SJSA1 (cell line): Measurements from ENCODE around the gene SERPINA6. TPM values are rescaled to one million over a fixed set of nuclear protein-coding genes. Genes with fewer than 3 reads are reported as not detected.

Experiments used
- DNase-seq, 2 experiments: peaks; one replicate each; pipeline ENCODE4 v3.0.0-alpha.2; 2015 to 2020; ENCODE audit warnings: low spot score in 2 of 2, low read depth in 1 of 2
- H3K27ac ChIP-seq: fragments of 250-450 bp; sonication (Bioruptor Pico); 2 replicates; pipeline ENCODE4 v1.5.1; 2020; ENCODE audit warnings: mild to moderate bottlenecking, moderate library complexity
- H3K27me3 ChIP-seq: fragments of 250-450 bp; sonication (Bioruptor Pico); replicated peaks from 2 replicates; pipeline ENCODE4 v1.5.1; 2020; ENCODE audit warnings: mild to moderate bottlenecking, moderate library complexity
- H3K36me3 ChIP-seq: fragments of 250-450 bp; sonication (Bioruptor Pico); 2 replicates; pipeline ENCODE4 v1.5.1; 2020; ENCODE audit warnings: mild to moderate bottlenecking
- H3K4me1 ChIP-seq: fragments of 250-450 bp; sonication (Bioruptor Pico); replicated peaks from 2 replicates; pipeline ENCODE4 v1.6.1; 2021; ENCODE audit warnings: mild to moderate bottlenecking
- H3K4me3 ChIP-seq: fragments of 250-450 bp; sonication (Bioruptor Pico); 2 replicates; pipeline ENCODE4 v1.5.1; 2020; ENCODE audit warnings: mild to moderate bottlenecking
- H3K9me3 ChIP-seq: fragments of 250-450 bp; sonication (Bioruptor Pico); replicated peaks from 2 replicates; pipeline ENCODE4 v1.5.1; 2020; ENCODE audit warnings: mild to moderate bottlenecking
- total RNA-seq: library from RNA; depleted of rRNA; stranded (reverse); fragments of >200 nt; shearing (Covaris generic); gene quantifications from 2 replicates; pipeline ENCODE4 v1.2.3, GENCODE V29; 2014

The SERPINA6 gene
- total RNA-seq, 1 experiment from 2014 or later = not detected

DNA sequence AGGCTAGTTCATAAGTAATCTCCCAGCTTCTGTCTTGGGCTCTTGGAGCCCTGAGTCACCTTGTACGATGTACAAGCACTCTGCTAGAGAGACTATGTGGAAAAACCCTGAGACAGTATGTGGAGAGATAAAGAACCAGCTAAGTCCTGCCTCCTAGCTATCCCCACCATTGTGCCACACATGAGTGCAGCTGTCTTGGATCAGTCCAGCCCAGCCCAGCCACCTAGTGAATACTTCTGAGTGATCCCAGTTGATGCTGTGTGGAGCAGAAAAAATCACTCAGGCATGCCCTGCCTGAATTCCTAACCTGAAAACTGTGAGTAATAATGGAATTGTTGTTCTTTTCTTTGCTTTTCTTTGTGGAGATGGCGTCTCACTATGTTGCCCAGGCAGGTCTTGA is 5.1 kb upstream of the SERPINA6 start:
- no peak for DNase-seq
- H3K27ac ChIP-seq = no peak overlapping the region

GRCh38 chr14:94321421-94322271 is 1.5 kb downstream of the SERPINA6 start:
- Histone ChIP-seq H3K36me3 (no peaks in the 10 kb centered on the region), H3K27ac (no peak overlapping the region), H3K4me3 (no peak overlapping the region), H3K27me3 (no peaks in the 10 kb centered on the region), H3K9me3 (no peaks in the 10 kb centered on the region), H3K4me1 (0 out of 2 replicates have a peak, but pooled peaks cover 3% of the 10 kb centered on the region)
- DNase-seq = no peak

More for the DNA sequence above, 5.1 kb upstream of the SERPINA6 start:
- H3K4me3 ChIP-seq = no peak overlapping the region
- no peaks in the 10 kb centered on the region for H3K36me3 ChIP-seq
- H3K27me3 ChIP-seq = no peaks in the 10 kb centered on the region
- no peaks in the 10 kb centered on the region for H3K9me3 ChIP-seq
- no peaks in the 10 kb centered on the region for H3K4me1 ChIP-seq

DNA sequence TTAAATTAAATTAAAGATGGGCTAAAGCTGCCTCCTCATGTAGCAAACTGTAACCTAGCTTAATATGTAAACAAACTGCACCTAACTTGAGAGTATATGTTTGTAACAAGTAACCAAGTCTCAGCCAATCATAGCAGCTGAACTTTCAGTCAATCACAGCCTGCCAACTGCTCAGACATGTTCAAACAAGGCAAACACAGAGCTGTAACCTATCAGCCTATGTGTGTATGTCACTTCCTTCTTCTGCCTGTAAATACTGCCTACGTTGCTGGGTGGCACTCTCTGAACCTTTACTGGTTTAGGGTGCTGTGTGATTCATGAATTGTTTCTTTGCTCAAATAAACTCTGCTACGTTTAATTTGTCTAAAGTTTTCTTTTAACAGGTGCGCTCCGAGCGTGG is 2.9 kb downstream of the SERPINA6 start:
- Histone ChIP-seq H3K27me3 (no peaks in the 10 kb centered on the region), H3K27ac (no peak overlapping the region), H3K9me3 (no peaks in the 10 kb centered on the region), H3K4me3 (no peak overlapping the region), H3K4me1 (0 out of 2 replicates have a peak, but pooled peaks cover 3% of the 10 kb centered on the region), H3K36me3 (no peaks in the 10 kb centered on the region)
- no peak for DNase-seq

DNA sequence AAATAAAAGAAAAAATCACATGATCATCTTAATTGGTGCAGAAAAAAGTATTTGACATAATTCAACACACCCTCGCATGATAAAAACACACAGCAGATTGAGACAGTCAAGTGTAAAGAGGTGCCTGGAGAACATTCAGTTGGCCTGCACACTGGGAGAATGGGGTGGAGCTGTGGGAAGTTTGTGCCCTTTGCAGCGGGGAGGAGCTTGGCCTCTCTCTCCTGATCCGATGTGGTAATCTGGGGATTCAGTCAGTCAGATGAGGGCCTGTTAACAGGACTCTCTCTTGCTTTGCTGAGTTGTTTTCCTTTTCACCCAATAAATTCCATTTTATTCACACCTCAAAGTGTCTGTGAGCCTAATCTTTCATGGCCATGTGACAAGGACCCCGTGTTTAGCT is 5.9 kb downstream of the SERPINA6 start:
- Histone ChIP-seq H3K4me3 (no peak overlapping the region), H3K9me3 (no peaks in the 10 kb centered on the region), H3K27me3 (no peaks in the 10 kb centered on the region), H3K4me1 (no peaks in the 10 kb centered on the region), H3K27ac (no peak overlapping the region), H3K36me3 (no peaks in the 10 kb centered on the region)
- no peak for DNase-seq

- no peaks in the 10 kb centered on the region for H3K36me3 ChIP-seq
- H3K27me3 ChIP-seq = no peaks in the 10 kb centered on the region
- no peak overlapping the region for H3K4me3 ChIP-seq
- H3K9me3 ChIP-seq = no peaks in the 10 kb centered on the region
- no peak for DNase-seq
- no peak overlapping the region for H3K27ac ChIP-seq
- no peaks in the 10 kb centered on the region for H3K4me1 ChIP-seq
These were observed 6.4 kb downstream of the SERPINA6 start for GRCh38 chr14:94316692-94317091.

- Histone ChIP-seq H3K27ac (no peak overlapping the region), H3K27me3 (no peaks in the 10 kb centered on the region), H3K36me3 (no peaks in the 10 kb centered on the region), H3K4me1 (no peaks in the 10 kb centered on the region), H3K9me3 (no peaks in the 10 kb centered on the region), H3K4me3 (no peak overlapping the region)
- DNase-seq = no peak
These were observed 8.2 kb downstream of the SERPINA6 start for GRCh38 chr14:94314890-94315289.

DNA sequence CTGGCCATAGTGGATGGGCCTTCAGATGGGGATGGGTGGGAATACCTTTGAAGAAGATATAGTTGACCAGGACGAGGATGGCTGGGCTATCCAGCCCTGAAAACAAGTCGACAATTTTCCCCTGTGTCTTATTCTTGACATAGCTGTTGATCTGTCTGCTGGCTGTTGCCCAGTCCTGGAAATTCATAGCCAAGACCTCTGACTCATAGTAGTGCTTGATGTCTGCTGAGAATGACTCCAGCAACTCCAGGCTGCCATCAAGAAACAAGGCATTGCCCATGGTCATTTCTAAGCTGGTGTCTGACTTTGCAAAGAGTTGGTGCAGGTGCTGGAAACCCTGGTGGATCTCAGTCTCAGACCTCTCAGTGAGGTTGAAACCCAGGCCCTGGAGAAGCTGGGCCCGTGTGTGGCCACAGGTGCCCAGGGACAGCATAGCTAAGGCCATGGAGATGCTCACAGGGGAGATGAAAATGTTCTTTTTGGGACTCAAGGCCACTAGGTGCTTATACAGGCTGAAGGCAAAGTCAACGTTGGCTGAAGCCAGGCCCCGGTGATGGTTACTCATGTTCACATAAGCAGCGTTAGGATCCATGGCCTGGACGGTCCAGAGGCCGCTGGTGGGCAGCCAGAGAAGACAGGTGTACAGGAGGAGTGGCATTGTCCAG is 9.0 kb downstream of the SERPINA6 start:
- Histone ChIP-seq H3K9me3 (no peaks in the 10 kb centered on the region), H3K36me3 (no peaks in the 10 kb centered on the region), H3K27me3 (no peaks in the 10 kb centered on the region), H3K27ac (no peak overlapping the region), H3K4me3 (no peak overlapping the region), H3K4me1 (no peaks in the 10 kb centered on the region)
- DNase-seq = no peak

- Histone ChIP-seq H3K4me3 (no peak overlapping the region), H3K27ac (no peak overlapping the region), H3K27me3 (no peaks in the 10 kb centered on the region), H3K4me1 (no peaks in the 10 kb centered on the region), H3K9me3 (peaks cover under 1% of the 10 kb centered on the region; the same call in 1 of the 2 replicates), H3K36me3 (no peaks in the 10 kb centered on the region)
- DNase-seq = no peak
These were observed 10.5 kb downstream of the SERPINA6 start for GRCh38 chr14:94312481-94313246.

DNA sequence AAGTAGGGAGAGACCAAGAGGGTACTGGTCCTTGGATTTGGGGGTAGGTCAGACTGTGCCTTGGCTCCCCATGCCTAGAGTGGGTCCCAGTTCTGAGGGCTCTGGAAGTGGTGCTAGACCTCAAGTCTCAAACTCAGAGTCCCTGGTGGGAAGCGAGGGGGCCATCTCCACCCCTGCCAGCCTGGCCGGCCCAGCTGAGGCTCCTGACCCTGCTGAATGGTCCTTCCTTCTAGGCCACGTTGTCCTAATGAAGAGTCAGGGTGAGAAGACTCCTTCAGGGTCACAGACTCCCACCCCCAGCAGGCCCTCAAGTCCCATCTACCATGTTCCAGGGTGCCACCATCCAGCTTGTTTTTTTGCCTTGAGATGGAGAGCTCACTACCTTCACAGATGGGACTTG is 12.9 kb downstream of the SERPINA6 start:
- DNase-seq = no peak
- Histone ChIP-seq H3K4me1 (no peaks in the 10 kb centered on the region), H3K27me3 (no peaks in the 10 kb centered on the region), H3K9me3 (peaks cover 5% of the 10 kb centered on the region), H3K4me3 (no peak overlapping the region), H3K36me3 (no peaks in the 10 kb centered on the region), H3K27ac (no peak overlapping the region)

DNA sequence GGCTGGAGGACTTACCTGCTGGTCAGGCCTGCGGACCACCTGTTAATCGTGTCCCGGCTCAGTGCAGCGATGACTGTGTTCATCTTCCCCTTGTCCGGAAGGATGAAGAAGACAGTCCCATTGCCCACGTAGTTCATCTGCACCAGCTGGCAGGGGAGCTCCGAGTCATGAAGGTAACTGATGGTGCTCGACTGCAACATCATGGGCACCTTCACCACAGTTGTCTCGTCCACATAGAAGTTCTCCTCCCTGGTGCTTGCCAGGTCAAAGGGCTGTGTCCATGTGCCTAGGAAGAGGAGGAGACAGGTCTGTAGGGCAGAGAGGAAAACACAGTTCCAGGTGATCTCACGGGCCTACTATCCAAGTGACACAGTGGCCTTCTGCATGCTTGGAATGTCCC is 13.4 kb downstream of the SERPINA6 start:
- Histone ChIP-seq H3K27ac (no peak overlapping the region), H3K4me3 (no peak overlapping the region), H3K9me3 (peaks cover 5% of the 10 kb centered on the region), H3K36me3 (no peaks in the 10 kb centered on the region), H3K4me1 (no peaks in the 10 kb centered on the region), H3K27me3 (no peaks in the 10 kb centered on the region)
- no peak for DNase-seq

- Histone ChIP-seq H3K9me3 (peaks cover 5% of the 10 kb centered on the region), H3K4me3 (no peak overlapping the region), H3K4me1 (no peaks in the 10 kb centered on the region), H3K36me3 (no peaks in the 10 kb centered on the region), H3K27ac (no peak overlapping the region), H3K27me3 (no peaks in the 10 kb centered on the region)
- no peak for DNase-seq
These were observed 15.6 kb downstream of the SERPINA6 start for GRCh38 chr14:94307410-94307992.

DNA sequence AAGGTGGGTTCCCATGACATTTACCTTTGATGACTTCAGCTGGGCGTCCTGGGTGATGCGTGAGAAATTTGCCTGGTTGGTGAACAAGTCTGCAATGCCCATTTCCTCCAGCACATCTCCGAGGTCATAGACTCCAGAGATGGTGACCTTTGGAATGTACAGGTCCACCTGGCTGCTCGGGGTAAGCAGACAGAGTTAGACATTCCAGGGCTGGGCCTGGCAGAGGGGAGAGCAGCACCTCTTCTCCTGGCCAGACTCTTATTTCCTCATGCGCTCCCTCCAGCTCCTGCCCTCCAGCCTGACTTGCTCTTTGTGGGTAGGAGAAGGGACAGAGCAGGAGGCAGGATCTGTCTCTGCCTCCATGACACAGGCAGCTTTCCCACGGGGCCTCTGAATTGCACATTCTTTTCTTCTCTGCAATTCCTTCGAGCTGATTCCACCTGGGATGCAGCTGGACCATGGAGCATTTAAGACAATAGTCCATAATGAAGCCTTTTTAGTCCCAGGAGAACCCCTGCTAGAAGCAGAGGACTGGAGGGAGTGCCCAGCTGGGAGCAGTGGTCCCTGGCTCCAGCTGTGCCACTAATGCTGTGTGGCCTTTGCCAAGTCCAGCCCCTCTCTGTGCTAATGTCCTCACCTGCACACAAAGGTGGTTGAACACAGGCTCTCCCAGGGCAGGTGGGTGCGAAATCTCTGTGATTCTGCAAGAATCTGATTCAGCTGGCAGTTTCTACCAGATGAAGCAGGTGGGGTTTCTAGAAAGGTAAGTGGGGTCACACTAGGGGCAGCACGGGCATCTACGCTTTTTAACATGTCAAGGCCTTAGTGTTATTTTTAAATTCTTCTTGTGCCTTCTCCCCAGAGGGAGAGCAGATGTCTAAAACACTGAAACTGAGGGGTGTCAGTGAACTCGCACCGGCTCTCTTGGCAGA is 16.8 kb downstream of the SERPINA6 start:
- no peaks in the 10 kb centered on the region for H3K36me3 ChIP-seq
- DNase-seq = no peak
- H3K4me3 ChIP-seq = no peak overlapping the region
- no peaks in the 10 kb centered on the region for H3K27me3 ChIP-seq
- no peak overlapping the region for H3K27ac ChIP-seq
- H3K9me3 ChIP-seq = peaks cover 5% of the 10 kb centered on the region
- H3K4me1 ChIP-seq = no peaks in the 10 kb centered on the region

DNA sequence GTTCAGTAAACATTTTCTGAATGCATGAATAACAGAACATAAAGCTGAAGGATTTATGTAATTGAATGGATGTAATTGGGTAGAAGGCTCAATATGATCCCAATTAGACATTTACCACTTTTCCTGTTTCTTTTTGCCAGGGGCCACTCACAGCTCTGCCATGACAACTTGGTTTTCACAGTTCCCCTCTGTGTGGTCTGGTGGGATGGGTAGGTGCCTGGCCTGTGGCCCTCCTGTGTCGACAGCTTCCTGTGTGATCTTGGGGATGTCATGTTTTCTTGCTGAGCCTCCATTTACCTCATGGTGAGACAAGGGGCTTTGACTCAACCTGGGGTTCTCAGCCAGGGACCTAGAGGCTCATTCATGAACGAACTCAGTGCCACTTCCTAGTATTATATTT is 17.5 kb downstream of the SERPINA6 start:
- Histone ChIP-seq H3K4me1 (no peaks in the 10 kb centered on the region), H3K27me3 (no peaks in the 10 kb centered on the region), H3K4me3 (no peak overlapping the region), H3K27ac (no peak overlapping the region), H3K36me3 (no peaks in the 10 kb centered on the region), H3K9me3 (peaks cover 5% of the 10 kb centered on the region)
- DNase-seq = no peak
